Calu3 (cell line): ENCODE results near the gene MESP1. TPM values are rescaled to one million over a fixed set of nuclear protein-coding genes. Genes with fewer than 3 reads are reported as not detected.

ENCODE experiments used
- BruUV-seq: library from RNA; stranded (reverse); fragments of 400-500 nt; replicated peaks from 2 replicates; lab custom pipeline; 2021; lab: Mats Ljungman, UMichigan
- CTCF ChIA-PET: fragments of 300-600 bp; sonication (Branson Sonifier 250); formaldehyde crosslinking; loops from one replicate; lab custom pipeline; 2022; ENCODE audit warnings: antibody characterized with exemption; lab: Charles Lee
- DNase-seq: peaks from one replicate; pipeline ENCODE4 v3.0.0; 2022
- H3K27ac Mint-ChIP-seq: one replicate; pipeline ENCODE4 v1.8.0; 2022; ENCODE audit warnings: mixed read lengths; ENCODE audit not compliant: unreplicated experiment
- H3K27me3 Mint-ChIP-seq: one replicate; pipeline ENCODE4 v1.8.0; 2022; ENCODE audit warnings: mixed read lengths; ENCODE audit not compliant: unreplicated experiment
- H3K36me3 Mint-ChIP-seq: one replicate; pipeline ENCODE4 v1.8.0; 2022; ENCODE audit warnings: mild to moderate bottlenecking, moderate library complexity, mixed read lengths; ENCODE audit not compliant: insufficient read depth, unreplicated experiment
- H3K4me1 Mint-ChIP-seq: one replicate; pipeline ENCODE4 v1.8.0; 2022; ENCODE audit warnings: mild to moderate bottlenecking, low read depth, mixed read lengths; ENCODE audit not compliant: unreplicated experiment
- H3K4me3 Mint-ChIP-seq: one replicate; pipeline ENCODE4 v1.8.0; 2022; ENCODE audit warnings: mild to moderate bottlenecking, low read depth, moderate library complexity, mixed read lengths; ENCODE audit not compliant: unreplicated experiment
- H3K9me3 Mint-ChIP-seq: one replicate; pipeline ENCODE4 v1.8.0; 2022; ENCODE audit warnings: low read depth, mixed read lengths; ENCODE audit not compliant: unreplicated experiment
- intact Hi-C: fragments of 100-400 bp; cut with micrococcal nuclease; formaldehyde crosslinking; loops from one replicate; pipeline ENCODE4 v1.10.0; 2022; ENCODE audit not compliant: unreplicated experiment
- total RNA-seq: library from RNA; stranded (reverse); gene quantifications from 2 replicates; pipeline ENCODE4 v1.2.3, GENCODE V29; 2022
- TF ChIP-seq, protein P1 (sequence below): fragments of 200-600 bp; IDR thresholded peaks from one replicate; pipeline ENCODE4 v1.8.0; 2022; ENCODE audit warnings: antibody characterized with exemption; ENCODE audit not compliant: unreplicated experiment

MESP1 gene
- total RNA-seq, 1 experiment from 2014 or later, result 5.3 TPM

DNA sequence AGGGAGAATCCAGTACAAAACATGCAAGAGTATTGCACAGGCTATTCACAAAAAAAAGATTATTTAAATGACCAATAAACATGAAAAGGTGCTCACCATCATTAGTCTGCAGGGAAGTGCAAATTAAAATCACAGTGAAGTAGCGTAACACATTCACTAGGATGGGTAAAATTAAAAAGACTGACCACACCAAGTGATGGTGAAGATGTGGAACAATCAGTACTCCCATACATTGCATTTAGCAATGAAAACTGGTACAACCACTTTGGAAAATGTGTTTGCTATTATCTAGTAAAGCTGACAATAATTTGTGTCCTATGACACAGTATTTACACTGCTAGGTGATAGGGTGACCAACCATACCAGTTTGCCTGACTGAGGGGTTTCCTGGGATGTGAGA lies 26.4 kb downstream of the MESP1 start:
- Mint-ChIP-seq H3K9me3 (peaks cover 2% of the 10 kb centered on the region), H3K4me3 (no peak overlapping the region), H3K27me3 (peaks cover 23% of the 10 kb centered on the region), H3K36me3 (no peaks in the 10 kb centered on the region), H3K4me1 (no peaks in the 10 kb centered on the region), H3K27ac (no peak overlapping the region)
- intact Hi-C loops, result no loop called here
- no TSS peak for BruUV-seq
- no peak for DNase-seq
- TF ChIP-seq, protein P1, sequence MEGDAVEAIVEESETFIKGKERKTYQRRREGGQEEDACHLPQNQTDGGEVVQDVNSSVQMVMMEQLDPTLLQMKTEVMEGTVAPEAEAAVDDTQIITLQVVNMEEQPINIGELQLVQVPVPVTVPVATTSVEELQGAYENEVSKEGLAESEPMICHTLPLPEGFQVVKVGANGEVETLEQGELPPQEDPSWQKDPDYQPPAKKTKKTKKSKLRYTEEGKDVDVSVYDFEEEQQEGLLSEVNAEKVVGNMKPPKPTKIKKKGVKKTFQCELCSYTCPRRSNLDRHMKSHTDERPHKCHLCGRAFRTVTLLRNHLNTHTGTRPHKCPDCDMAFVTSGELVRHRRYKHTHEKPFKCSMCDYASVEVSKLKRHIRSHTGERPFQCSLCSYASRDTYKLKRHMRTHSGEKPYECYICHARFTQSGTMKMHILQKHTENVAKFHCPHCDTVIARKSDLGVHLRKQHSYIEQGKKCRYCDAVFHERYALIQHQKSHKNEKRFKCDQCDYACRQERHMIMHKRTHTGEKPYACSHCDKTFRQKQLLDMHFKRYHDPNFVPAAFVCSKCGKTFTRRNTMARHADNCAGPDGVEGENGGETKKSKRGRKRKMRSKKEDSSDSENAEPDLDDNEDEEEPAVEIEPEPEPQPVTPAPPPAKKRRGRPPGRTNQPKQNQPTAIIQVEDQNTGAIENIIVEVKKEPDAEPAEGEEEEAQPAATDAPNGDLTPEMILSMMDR, result no peak
- CTCF ChIA-PET, result no interaction called here

DNA sequence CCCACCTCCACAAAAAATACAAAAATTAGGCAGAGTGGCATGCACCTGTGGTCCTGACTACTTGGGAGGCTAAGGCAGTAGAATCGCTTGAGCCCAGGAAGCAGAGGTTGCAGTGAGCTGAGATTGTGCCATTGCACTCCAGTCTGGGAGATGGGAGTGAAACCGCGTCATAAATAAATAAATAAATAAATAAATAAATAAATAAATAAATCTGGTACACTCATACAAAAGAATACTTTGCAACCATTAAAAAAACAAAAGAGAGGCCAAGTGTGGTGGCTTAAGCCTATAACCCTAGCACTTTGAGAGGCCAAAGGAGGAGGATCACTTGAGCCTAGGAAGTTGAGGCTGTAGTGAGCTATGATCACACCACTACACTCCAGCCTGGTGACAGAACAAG lies 28.0 kb downstream of the MESP1 start:
- intact Hi-C loops, result no loop called here

DNA sequence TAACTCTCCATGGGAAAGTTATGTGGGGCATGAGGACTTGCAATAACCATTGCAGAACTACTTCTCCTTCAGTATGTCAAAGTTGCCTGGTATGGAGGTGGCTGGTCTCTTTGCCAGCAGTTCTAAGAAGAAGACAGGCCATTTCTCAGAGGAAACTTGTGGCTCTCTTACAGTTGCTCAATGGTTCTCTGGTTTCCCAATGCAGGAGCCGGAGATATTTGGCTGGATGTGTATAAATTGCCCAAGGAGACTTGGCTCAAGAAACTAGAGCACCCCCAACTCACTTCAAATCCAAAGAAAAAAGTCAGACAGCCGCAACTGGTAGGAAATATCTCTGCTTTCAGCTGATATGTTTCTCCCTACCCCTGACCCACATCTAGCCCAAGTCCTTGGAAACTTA lies 36.3 kb downstream of the MESP1 start:
- no peak for DNase-seq
- CTCF ChIA-PET, result no interaction called here
- no peaks in the 10 kb centered on the region for H3K36me3 Mint-ChIP-seq
- intact Hi-C loops, result no loop called here
- H3K27ac Mint-ChIP-seq, result no peak overlapping the region
- no peaks in the 10 kb centered on the region for H3K4me1 Mint-ChIP-seq
- H3K27me3 Mint-ChIP-seq, result no peaks in the 10 kb centered on the region
- H3K4me3 Mint-ChIP-seq, result no peak overlapping the region
- BruUV-seq, result no TSS peak
- TF ChIP-seq, protein P1, result no peak
- H3K9me3 Mint-ChIP-seq, result no peaks in the 10 kb centered on the region

More for the DNA sequence above, 28.0 kb downstream of the MESP1 start:
- BruUV-seq, result no TSS peak
- H3K27ac Mint-ChIP-seq, result no peak overlapping the region
- no peak overlapping the region for H3K4me3 Mint-ChIP-seq
- TF ChIP-seq, protein P1, result no peak
- H3K9me3 Mint-ChIP-seq, result peaks cover 2% of the 10 kb centered on the region
- H3K36me3 Mint-ChIP-seq, result no peaks in the 10 kb centered on the region
- peaks cover 17% of the 10 kb centered on the region for H3K27me3 Mint-ChIP-seq
- H3K4me1 Mint-ChIP-seq, result no peaks in the 10 kb centered on the region
- DNase-seq, result no peak
- CTCF ChIA-PET, result no interaction called here

DNA sequence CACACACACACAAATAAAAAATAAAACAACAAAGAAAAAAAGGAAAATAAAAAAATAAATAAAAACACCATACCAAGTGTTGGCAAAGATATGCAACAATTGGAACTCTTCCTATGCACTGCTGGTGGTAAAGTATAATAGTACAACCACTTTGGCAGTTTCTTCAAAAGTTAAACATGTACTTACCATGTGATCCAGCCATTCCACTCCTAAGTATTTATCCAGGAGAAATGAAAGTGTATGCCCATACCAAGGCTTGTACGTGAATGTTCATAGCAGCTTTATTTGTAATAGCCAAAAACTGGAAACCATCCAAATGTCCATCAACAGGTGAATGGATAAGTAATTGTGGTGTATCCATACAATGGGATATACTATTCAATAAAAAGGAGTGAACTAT lies 43.5 kb downstream of the MESP1 start:
- CTCF ChIA-PET, result no interaction called here
- Mint-ChIP-seq H3K36me3 (no peaks in the 10 kb centered on the region), H3K9me3 (no peaks in the 10 kb centered on the region), H3K4me1 (no peaks in the 10 kb centered on the region), H3K27me3 (peaks cover 52% of the 10 kb centered on the region), H3K4me3 (no peak overlapping the region), H3K27ac (no peak overlapping the region)
- BruUV-seq, result no TSS peak
- no peak for DNase-seq
- intact Hi-C loops, result no loop called here
- TF ChIP-seq, protein P1, result no peak
